Measurements from ENCODE around the gene GSE1. TPM values are rescaled to one million over a fixed set of nuclear protein-coding genes. Genes with fewer than 3 reads are reported as not detected.

GSE1 gene
- total and polyA plus RNA-seq, 9 of the 15 experiments (the other 6 are each of a cell fraction or from before 2014, with no cell fraction given): 12.2 to 244 (median 57.9) TPM

- TF ChIP-seq HNRNPLL (IDR thresholded peaks at IDR 0.05; ENCODE audit: low read depth, low read length, poor library complexity, severe bottlenecking) (no peak), TOE1 (IDR thresholded peaks at IDR 0.05; ENCODE audit: borderline replicate concordance) (0 out of 2 replicates have a peak, but pooled peaks have one; percentile 9), TOE1 (CRISPR knock-in tag; IDR thresholded peaks at IDR 0.05; ENCODE audit: borderline replicate concordance, low read depth) (no peak), L3MBTL2 (IDR thresholded peaks at IDR 0.05) (peak; percentile 25; the same call in 1 of the 2 replicates), ZNF41 (CRISPR knock-in tag; conservative IDR thresholded peaks at IDR 0.05) (no peak), ZNF124 (CRISPR knock-in tag; IDR thresholded peaks at IDR 0.05) (no peak), RBM22 (IDR thresholded peaks at IDR 0.05; ENCODE audit: low read depth, low read length, poor library complexity, severe bottlenecking) (peak; percentile 75), ZBTB11 (CRISPR knock-in tag; IDR thresholded peaks at IDR 0.05) (peak in 1 of 3 experiments; percentile 27; a peak in 1 of 6 replicates), CREB1 (IDR thresholded peaks at IDR 0.05) (peak; percentile 76), CREB1 (CRISPR knock-in tag; IDR thresholded peaks at IDR 0.05) (no peak), RBBP5 (IDR thresholded peaks at IDR 0.05; ENCODE audit: borderline replicate concordance, insufficient read depth, low read length, poor library complexity, severe bottlenecking) (peak; percentile 54), KLF16 (IDR thresholded peaks at IDR 0.05) (no peak), FOSL1 (tag; conservative IDR thresholded peaks at IDR 0.05) (peak; percentile 25; the same call in 1 of the 2 replicates), RCOR1 (IDR thresholded peaks at IDR 0.05; ENCODE audit: borderline replicate concordance in 1 of 2, low read depth in 2 of 2, low read length in 2 of 2) (no peak), POLR2B (IDR thresholded peaks at IDR 0.05; ENCODE audit: low read depth, partially characterized antibody) (no peak)
Observed at GRCh38 chr16:85615014-85615851, 2.1 kb downstream of the GSE1 start (continued).
